ENCODE results near the gene DNM3.
"Not testable (repeated sequence)": the region's sequence is repeated elsewhere in the genome, so short reads cannot be mapped to it uniquely, and the experiment has no call there.

The DNM3 gene

GRCh38 chr1:172069534-172069933 is 228.2 kb downstream of the DNM3 start:
- TF ChIP-seq CTCF (IDR thresholded peaks at IDR 0.05; ENCODE audit: extremely low read depth, insufficient read depth, missing control alignments): no peak
- DNase-seq (ENCODE audit: low spot score): no peak
- in situ Hi-C loops (cut with MboI; ENCODE audit: low pct_unique_long_range_greater_than_20kb, low sequenced_read_pairs, unreplicated experiment): no loop called here

- in situ Hi-C loops (cut with MboI; ENCODE audit: low pct_unique_long_range_greater_than_20kb, low sequenced_read_pairs, unreplicated experiment): no loop called here
- no peak for TF ChIP-seq CTCF (IDR thresholded peaks at IDR 0.05; ENCODE audit: extremely low read depth, insufficient read depth, missing control alignments)
- no peak for DNase-seq (ENCODE audit: low spot score)
Measured at GRCh38 chr1:172070055-172070454, 228.8 kb downstream of the DNM3 start.

GRCh38 chr1:172071746-172072145 is 230.4 kb downstream of the DNM3 start:
- no peak for TF ChIP-seq CTCF (IDR thresholded peaks at IDR 0.05; ENCODE audit: extremely low read depth, insufficient read depth, missing control alignments)
- DNase-seq (ENCODE audit: low spot score): no peak
- in situ Hi-C loops (cut with MboI; ENCODE audit: low pct_unique_long_range_greater_than_20kb, low sequenced_read_pairs, unreplicated experiment): no loop called here

- DNase-seq (ENCODE audit: low spot score); in situ Hi-C loops (cut with MboI; ENCODE audit: low pct_unique_long_range_greater_than_20kb, low sequenced_read_pairs, unreplicated experiment): not testable (repeated sequence)
Measured at GRCh38 chr1:172079859-172080258, 238.6 kb downstream of the DNM3 start.

- no peak for TF ChIP-seq CTCF (IDR thresholded peaks at IDR 0.05; ENCODE audit: extremely low read depth, insufficient read depth, missing control alignments)
- in situ Hi-C loops (cut with MboI; ENCODE audit: low pct_unique_long_range_greater_than_20kb, low sequenced_read_pairs, unreplicated experiment): no loop called here
Measured at GRCh38 chr1:172083191-172083590, 241.9 kb downstream of the DNM3 start.

GRCh38 chr1:172084876-172085275 is 243.6 kb downstream of the DNM3 start:
- DNase-seq (ENCODE audit: low spot score): no peak
- TF ChIP-seq CTCF (IDR thresholded peaks at IDR 0.05; ENCODE audit: extremely low read depth, insufficient read depth, missing control alignments): no peak
- in situ Hi-C loops (cut with MboI; ENCODE audit: low pct_unique_long_range_greater_than_20kb, low sequenced_read_pairs, unreplicated experiment): no loop called here

More at GRCh38 chr1:172083191-172083590, 241.9 kb downstream of the DNM3 start:
- no peak for DNase-seq (ENCODE audit: low spot score)

- no peak for DNase-seq (ENCODE audit: low spot score)
- TF ChIP-seq CTCF (IDR thresholded peaks at IDR 0.05; ENCODE audit: extremely low read depth, insufficient read depth, missing control alignments): no peak
- in situ Hi-C loops (cut with MboI; ENCODE audit: low pct_unique_long_range_greater_than_20kb, low sequenced_read_pairs, unreplicated experiment): no loop called here
Measured at GRCh38 chr1:172085317-172085716, 244.0 kb downstream of the DNM3 start.

All from GM13977 (cell line).